HEK293 (cell line): ENCODE results near the gene CIC.

ENCODE experiments used
- CTCF ChIA-PET: fragments of 350-600 bp; formaldehyde crosslinking; extraction: SDS; loops from one replicate; lab custom pipeline; 2021; ENCODE audit warnings: antibody characterized with exemption; lab: Yijun Ruan, JAX
- POLR2A ChIA-PET: fragments of 300-600 bp; formaldehyde crosslinking; extraction: SDS; loops from one replicate; lab custom pipeline; 2020; ENCODE audit warnings: antibody characterized with exemption, inconsistent platforms; lab: Yijun Ruan, JAX
- H3K27ac ChIP-seq: fragments of 200-500 bp; sonication (Bioruptor generic); 2 replicates; pipeline ENCODE4 v1.5.1; 2014; ENCODE audit warnings: low read depth, low read length, control low read depth, inconsistent platforms; ENCODE audit errors: extremely low read depth
- H3K36me3 ChIP-seq, 2 experiments: fragments of 200-500 bp in 1 of 2; sonication (Bioruptor generic) in 1 of 2; 1 replicate in 1 of 2; 2 replicates in 1 of 2; pipeline ENCODE4 v1.5.1; 2014 to 2017; ENCODE audit warnings: inconsistent platforms in 2 of 2, low read length in 2 of 2; ENCODE audit not compliant: control insufficient read depth in 2 of 2, insufficient read depth in 1 of 2
- H3K4me1 ChIP-seq: fragments of 200-500 bp; sonication (Bioruptor generic); 2 replicates; pipeline ENCODE4 v1.5.1; 2014; ENCODE audit warnings: mild to moderate bottlenecking, low read length, inconsistent platforms; ENCODE audit not compliant: control insufficient read depth, insufficient read depth
- H3K4me3 ChIP-seq: 2 replicates; pipeline ENCODE4 v1.5.1; 2011; ENCODE audit warnings: low read depth, mild to moderate bottlenecking, control low read depth, low read length, moderate library complexity
- H3K9me3 ChIP-seq: fragments of 200-500 bp; sonication (Bioruptor generic); 2 replicates; pipeline ENCODE4 v1.5.1; 2014; ENCODE audit warnings: low read depth, low read length, inconsistent platforms; ENCODE audit not compliant: control insufficient read depth, insufficient read depth
- GLIS2 ChIP-seq: fragments of 450-650 bp; formaldehyde crosslinking; IDR thresholded peaks from 2 replicates; pipeline ENCODE4 v1.5.1; 2016; ENCODE audit warnings: missing biosample characterization, missing genetic modification characterization
- KLF1 ChIP-seq: fragments of 450-650 bp; formaldehyde crosslinking; IDR thresholded peaks from 2 replicates; pipeline ENCODE4 v1.5.1; 2016; ENCODE audit warnings: missing biosample characterization, missing genetic modification characterization
- KLF10 ChIP-seq: fragments of 450-650 bp; IDR thresholded peaks from 2 replicates; pipeline ENCODE4 v1.5.1; 2018; ENCODE audit warnings: missing biosample characterization, mild to moderate bottlenecking, missing genetic modification characterization
- MEIS1 ChIP-seq: sonication (generic); formaldehyde crosslinking; IDR thresholded peaks from 2 replicates; pipeline ENCODE4 v1.8.1; 2022; ENCODE audit warnings: missing genetic modification reagents, mild to moderate bottlenecking, borderline replicate concordance
- ZBTB1 ChIP-seq: fragments of 450-650 bp; formaldehyde crosslinking; IDR thresholded peaks from 2 replicates; pipeline ENCODE4 v1.5.1; 2016; ENCODE audit warnings: missing biosample characterization, missing genetic modification characterization
- ZBTB7A ChIP-seq: fragments of 450-650 bp; formaldehyde crosslinking; IDR thresholded peaks from 2 replicates; pipeline ENCODE4 v1.5.1; 2016; ENCODE audit warnings: low read depth, missing biosample characterization, missing genetic modification characterization
- ZNF169 ChIP-seq: fragments of 450-650 bp; formaldehyde crosslinking; IDR thresholded peaks from 2 replicates; pipeline ENCODE4 v1.5.1; 2016; ENCODE audit warnings: missing biosample characterization, missing genetic modification characterization
- ZNF221 ChIP-seq: fragments of 450-650 bp; formaldehyde crosslinking; IDR thresholded peaks from 2 replicates; pipeline ENCODE4 v1.5.1; 2017; ENCODE audit warnings: missing biosample characterization, missing genetic modification characterization, borderline replicate concordance
- ZNF433 ChIP-seq: fragments of 450-650 bp; formaldehyde crosslinking; IDR thresholded peaks from 2 replicates; pipeline ENCODE4 v1.5.1; 2016; ENCODE audit warnings: missing biosample characterization, missing genetic modification characterization, low read depth
- ZNF555 ChIP-seq: fragments of 450-650 bp; formaldehyde crosslinking; conservative IDR thresholded peaks from 2 replicates; pipeline ENCODE4 v1.5.1; 2017; ENCODE audit warnings: missing biosample characterization, mild to moderate bottlenecking, missing genetic modification characterization, inconsistent platforms
- ZNF623 ChIP-seq: fragments of 450-650 bp; formaldehyde crosslinking; IDR thresholded peaks from 2 replicates; pipeline ENCODE4 v1.5.1; 2016; ENCODE audit warnings: missing biosample characterization, missing genetic modification characterization
- ZNF629 ChIP-seq: fragments of 450-650 bp; formaldehyde crosslinking; IDR thresholded peaks from 2 replicates; pipeline ENCODE4 v1.5.1; 2017; ENCODE audit warnings: missing biosample characterization, missing genetic modification characterization
- ZNF664 ChIP-seq: fragments of 450-650 bp; formaldehyde crosslinking; IDR thresholded peaks from 2 replicates; pipeline ENCODE4 v1.5.1; 2016; ENCODE audit warnings: missing biosample characterization, missing genetic modification characterization
- ZNF707 ChIP-seq: fragments of 450-650 bp; formaldehyde crosslinking; IDR thresholded peaks from 2 replicates; pipeline ENCODE4 v1.5.1; 2016; ENCODE audit warnings: missing biosample characterization, missing genetic modification characterization
- ZNF76 ChIP-seq: fragments of 450-650 bp; formaldehyde crosslinking; IDR thresholded peaks from 2 replicates; pipeline ENCODE4; 2016; ENCODE audit warnings: low read depth, missing biosample characterization, missing genetic modification characterization, borderline replicate concordance
- TF ChIP-seq, protein P1 (sequence below): fragments of 450-650 bp; formaldehyde crosslinking; IDR thresholded peaks from 2 replicates; pipeline ENCODE4 v1.5.1; 2016; ENCODE audit warnings: missing biosample characterization, missing genetic modification characterization
- TF ChIP-seq, protein P2 (sequence below): fragments of 450-650 bp; formaldehyde crosslinking; IDR thresholded peaks from 2 replicates; pipeline ENCODE4 v1.5.1; 2016; ENCODE audit warnings: missing biosample characterization, missing genetic modification characterization
- TF ChIP-seq, protein P3 (sequence below): fragments of 450-650 bp; formaldehyde crosslinking; IDR thresholded peaks from 2 replicates; pipeline ENCODE4 v1.5.1; 2016; ENCODE audit warnings: missing biosample characterization, missing genetic modification characterization
- TF ChIP-seq, protein P4 (sequence below): fragments of 450-650 bp; formaldehyde crosslinking; IDR thresholded peaks from 2 replicates; pipeline ENCODE4 v1.5.1; 2016; ENCODE audit warnings: missing biosample characterization, missing genetic modification characterization
- TF ChIP-seq, protein P5 (sequence below): fragments of 450-650 bp; formaldehyde crosslinking; IDR thresholded peaks from 2 replicates; pipeline ENCODE4 v1.5.1; 2017; ENCODE audit warnings: missing biosample characterization, mild to moderate bottlenecking, missing genetic modification characterization, moderate library complexity

The CIC gene

DNA sequence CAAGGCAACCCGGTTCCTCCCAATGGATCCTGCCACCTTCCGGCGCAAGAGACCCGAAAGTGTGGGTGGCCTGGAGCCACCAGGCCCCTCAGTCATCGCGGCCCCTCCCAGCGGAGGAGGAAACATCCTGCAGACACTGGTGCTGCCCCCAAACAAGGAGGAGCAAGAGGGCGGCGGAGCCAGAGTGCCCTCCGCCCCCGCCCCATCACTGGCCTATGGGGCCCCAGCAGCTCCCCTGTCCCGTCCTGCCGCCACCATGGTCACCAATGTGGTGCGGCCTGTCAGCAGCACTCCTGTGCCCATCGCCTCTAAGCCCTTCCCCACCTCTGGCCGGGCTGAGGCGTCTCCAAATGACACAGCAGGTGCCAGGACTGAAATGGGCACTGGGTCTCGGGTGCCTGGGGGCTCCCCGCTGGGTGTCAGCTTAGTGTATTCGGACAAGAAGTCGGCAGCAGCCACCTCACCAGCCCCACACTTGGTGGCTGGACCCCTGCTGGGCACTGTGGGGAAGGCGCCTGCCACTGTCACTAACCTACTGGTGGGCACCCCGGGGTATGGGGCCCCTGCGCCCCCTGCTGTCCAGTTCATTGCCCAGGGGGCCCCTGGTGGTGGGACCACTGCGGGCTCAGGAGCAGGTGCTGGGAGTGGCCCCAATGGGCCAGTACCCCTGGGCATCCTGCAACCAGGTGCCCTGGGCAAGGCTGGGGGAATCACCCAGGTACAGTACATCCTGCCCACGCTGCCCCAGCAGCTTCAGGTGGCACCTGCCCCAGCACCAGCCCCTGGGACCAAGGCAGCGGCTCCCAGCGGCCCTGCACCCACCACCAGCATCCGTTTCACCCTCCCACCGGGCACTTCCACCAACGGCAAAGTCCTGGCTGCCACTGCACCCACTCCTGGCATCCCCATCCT lies 21.7 kb downstream of the CIC start (continued):
- TF ChIP-seq, protein P1, sequence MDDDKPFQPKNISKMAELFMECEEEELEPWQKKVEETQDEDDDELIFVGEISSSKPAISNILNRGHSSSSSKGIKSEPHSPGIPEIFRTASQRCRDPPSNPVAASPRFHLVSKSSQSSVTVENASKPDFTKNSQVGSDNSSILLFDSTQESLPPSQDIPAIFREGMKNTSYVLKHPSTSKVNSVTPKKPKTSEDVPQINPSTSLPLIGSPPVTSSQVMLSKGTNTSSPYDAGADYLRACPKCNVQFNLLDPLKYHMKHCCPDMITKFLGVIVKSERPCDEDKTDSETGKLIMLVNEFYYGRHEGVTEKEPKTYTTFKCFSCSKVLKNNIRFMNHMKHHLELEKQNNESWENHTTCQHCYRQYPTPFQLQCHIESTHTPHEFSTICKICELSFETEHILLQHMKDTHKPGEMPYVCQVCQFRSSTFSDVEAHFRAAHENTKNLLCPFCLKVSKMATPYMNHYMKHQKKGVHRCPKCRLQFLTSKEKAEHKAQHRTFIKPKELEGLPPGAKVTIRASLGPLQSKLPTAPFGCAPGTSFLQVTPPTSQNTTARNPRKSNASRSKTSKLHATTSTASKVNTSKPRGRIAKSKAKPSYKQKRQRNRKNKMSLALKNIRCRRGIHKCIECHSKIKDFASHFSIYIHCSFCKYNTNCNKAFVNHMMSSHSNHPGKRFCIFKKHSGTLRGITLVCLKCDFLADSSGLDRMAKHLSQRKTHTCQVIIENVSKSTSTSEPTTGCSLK (tag by site-specific recombination): no peak
- TF ChIP-seq GLIS2 (tag by site-specific recombination): peak; percentile 70
- TF ChIP-seq ZNF76 (tag by site-specific recombination): no peak
- TF ChIP-seq, protein P2, sequence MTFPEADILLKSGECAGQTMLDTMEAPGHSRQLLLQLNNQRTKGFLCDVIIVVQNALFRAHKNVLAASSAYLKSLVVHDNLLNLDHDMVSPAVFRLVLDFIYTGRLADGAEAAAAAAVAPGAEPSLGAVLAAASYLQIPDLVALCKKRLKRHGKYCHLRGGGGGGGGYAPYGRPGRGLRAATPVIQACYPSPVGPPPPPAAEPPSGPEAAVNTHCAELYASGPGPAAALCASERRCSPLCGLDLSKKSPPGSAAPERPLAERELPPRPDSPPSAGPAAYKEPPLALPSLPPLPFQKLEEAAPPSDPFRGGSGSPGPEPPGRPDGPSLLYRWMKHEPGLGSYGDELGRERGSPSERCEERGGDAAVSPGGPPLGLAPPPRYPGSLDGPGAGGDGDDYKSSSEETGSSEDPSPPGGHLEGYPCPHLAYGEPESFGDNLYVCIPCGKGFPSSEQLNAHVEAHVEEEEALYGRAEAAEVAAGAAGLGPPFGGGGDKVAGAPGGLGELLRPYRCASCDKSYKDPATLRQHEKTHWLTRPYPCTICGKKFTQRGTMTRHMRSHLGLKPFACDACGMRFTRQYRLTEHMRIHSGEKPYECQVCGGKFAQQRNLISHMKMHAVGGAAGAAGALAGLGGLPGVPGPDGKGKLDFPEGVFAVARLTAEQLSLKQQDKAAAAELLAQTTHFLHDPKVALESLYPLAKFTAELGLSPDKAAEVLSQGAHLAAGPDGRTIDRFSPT (tag by site-specific recombination): peak; percentile 79

DNA sequence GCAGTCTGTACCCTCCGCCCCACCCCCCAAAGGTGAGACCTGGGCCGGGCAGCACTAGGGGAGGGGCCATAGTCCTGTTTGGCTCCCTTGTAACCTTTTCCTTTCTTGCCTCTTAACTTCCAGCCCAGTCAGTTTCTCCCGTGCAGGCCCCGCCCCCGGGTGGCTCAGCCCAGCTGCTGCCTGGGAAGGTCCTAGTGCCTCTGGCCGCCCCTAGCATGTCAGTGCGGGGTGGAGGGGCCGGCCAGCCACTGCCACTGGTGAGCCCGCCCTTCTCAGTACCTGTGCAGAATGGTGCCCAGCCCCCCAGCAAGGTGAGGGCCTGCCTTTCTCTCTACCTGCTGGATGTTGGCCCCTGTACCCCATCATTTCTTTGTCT lies 22.4 kb downstream of the CIC start:
- no peak overlapping the region for H3K27ac ChIP-seq
- H3K36me3 ChIP-seq: peaks cover 15 to 92% of the 10 kb centered on the region in 2 experiments
- ChIA-PET CTCF (interaction anchor here (0.6 to 1.8 kb wide), 4 partner anchors 10 to 47 kb away, joined by 3 to 7 read pairs (median 4); partner anchors contain the start of gene PRR19), POLR2A (no interaction called here)
- H3K4me1 ChIP-seq: no peaks in the 10 kb centered on the region
- no peak overlapping the region for H3K4me3 ChIP-seq
- no peaks in the 10 kb centered on the region for H3K9me3 ChIP-seq
- TF ChIP-seq ZNF629 (tag by site-specific recombination) (no peak), ZNF221 (tag by site-specific recombination) (no peak), ZNF555 (tag by site-specific recombination) (no peak), ZNF623 (tag by site-specific recombination) (no peak), ZBTB7A (tag by site-specific recombination) (0 out of 2 replicates have a peak, but pooled peaks have one; percentile 13), ZNF169 (tag by site-specific recombination) (no peak), ZNF433 (tag by site-specific recombination) (no peak), ZNF707 (tag by site-specific recombination) (no peak), MEIS1 (no peak), GLIS2 (tag by site-specific recombination) (no peak), ZBTB1 (tag by site-specific recombination) (no peak), KLF10 (no peak), KLF1 (peak; percentile 37), ZNF664 (no peak)
- TF ChIP-seq, protein P3, sequence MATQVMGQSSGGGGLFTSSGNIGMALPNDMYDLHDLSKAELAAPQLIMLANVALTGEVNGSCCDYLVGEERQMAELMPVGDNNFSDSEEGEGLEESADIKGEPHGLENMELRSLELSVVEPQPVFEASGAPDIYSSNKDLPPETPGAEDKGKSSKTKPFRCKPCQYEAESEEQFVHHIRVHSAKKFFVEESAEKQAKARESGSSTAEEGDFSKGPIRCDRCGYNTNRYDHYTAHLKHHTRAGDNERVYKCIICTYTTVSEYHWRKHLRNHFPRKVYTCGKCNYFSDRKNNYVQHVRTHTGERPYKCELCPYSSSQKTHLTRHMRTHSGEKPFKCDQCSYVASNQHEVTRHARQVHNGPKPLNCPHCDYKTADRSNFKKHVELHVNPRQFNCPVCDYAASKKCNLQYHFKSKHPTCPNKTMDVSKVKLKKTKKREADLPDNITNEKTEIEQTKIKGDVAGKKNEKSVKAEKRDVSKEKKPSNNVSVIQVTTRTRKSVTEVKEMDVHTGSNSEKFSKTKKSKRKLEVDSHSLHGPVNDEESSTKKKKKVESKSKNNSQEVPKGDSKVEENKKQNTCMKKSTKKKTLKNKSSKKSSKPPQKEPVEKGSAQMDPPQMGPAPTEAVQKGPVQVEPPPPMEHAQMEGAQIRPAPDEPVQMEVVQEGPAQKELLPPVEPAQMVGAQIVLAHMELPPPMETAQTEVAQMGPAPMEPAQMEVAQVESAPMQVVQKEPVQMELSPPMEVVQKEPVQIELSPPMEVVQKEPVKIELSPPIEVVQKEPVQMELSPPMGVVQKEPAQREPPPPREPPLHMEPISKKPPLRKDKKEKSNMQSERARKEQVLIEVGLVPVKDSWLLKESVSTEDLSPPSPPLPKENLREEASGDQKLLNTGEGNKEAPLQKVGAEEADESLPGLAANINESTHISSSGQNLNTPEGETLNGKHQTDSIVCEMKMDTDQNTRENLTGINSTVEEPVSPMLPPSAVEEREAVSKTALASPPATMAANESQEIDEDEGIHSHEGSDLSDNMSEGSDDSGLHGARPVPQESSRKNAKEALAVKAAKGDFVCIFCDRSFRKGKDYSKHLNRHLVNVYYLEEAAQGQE (tag by site-specific recombination): no peak
- TF ChIP-seq, protein P4, sequence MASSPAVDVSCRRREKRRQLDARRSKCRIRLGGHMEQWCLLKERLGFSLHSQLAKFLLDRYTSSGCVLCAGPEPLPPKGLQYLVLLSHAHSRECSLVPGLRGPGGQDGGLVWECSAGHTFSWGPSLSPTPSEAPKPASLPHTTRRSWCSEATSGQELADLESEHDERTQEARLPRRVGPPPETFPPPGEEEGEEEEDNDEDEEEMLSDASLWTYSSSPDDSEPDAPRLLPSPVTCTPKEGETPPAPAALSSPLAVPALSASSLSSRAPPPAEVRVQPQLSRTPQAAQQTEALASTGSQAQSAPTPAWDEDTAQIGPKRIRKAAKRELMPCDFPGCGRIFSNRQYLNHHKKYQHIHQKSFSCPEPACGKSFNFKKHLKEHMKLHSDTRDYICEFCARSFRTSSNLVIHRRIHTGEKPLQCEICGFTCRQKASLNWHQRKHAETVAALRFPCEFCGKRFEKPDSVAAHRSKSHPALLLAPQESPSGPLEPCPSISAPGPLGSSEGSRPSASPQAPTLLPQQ (tag by site-specific recombination): no peak
- TF ChIP-seq, protein P5, sequence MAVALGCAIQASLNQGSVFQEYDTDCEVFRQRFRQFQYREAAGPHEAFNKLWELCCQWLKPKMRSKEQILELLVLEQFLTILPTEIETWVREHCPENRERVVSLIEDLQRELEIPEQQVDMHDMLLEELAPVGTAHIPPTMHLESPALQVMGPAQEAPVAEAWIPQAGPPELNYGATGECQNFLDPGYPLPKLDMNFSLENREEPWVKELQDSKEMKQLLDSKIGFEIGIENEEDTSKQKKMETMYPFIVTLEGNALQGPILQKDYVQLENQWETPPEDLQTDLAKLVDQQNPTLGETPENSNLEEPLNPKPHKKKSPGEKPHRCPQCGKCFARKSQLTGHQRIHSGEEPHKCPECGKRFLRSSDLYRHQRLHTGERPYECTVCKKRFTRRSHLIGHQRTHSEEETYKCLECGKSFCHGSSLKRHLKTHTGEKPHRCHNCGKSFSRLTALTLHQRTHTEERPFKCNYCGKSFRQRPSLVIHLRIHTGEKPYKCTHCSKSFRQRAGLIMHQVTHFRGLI (tag by site-specific recombination): peak; percentile 53; the same call in 1 of the 2 replicates
- TF ChIP-seq, protein P2 (tag by site-specific recombination): no peak
